HepG2 (cell line): ENCODE measurements around the gene DLL1. TPM values are rescaled to one million over a fixed set of nuclear protein-coding genes. Genes with fewer than 3 reads are reported as not detected.

Experiments
- ATAC-seq: fragments of 200-7000 bp; cut with Tn5 transposase; 3 replicates; pipeline ENCODE4 v1.9.1; 2020; ENCODE audit warnings: mild to moderate bottlenecking, moderate library complexity
- BruUV-seq: library from RNA; stranded (reverse); fragments of 400-500 nt; replicated peaks from 2 replicates; lab custom pipeline; 2021; lab: Mats Ljungman, UMichigan
- CTCF ChIA-PET: fragments of 300-600 bp; formaldehyde crosslinking; extraction: SDS; loops from one replicate; lab custom pipeline; 2021; ENCODE audit warnings: low total read pairs, inconsistent platforms, low intra/inter-chr PET ratio; lab: Yijun Ruan, JAX
- POLR2A ChIA-PET: fragments of 350-600 bp; sonication (Branson Sonifier 250); formaldehyde crosslinking; loops from one replicate; lab custom pipeline; 2020; ENCODE audit warnings: antibody characterized with exemption, inconsistent platforms; lab: Yijun Ruan, JAX
- DNase-seq: peaks from one replicate; pipeline ENCODE4 v3.0.0-alpha.2; 2015; ENCODE audit warnings: low spot score
- FAIRE-seq: peaks from 3 replicates; lab custom pipeline; 2011; peaks lifted over from hg19 to GRCh38; lab: Jason Lieb, UNC
- H2AFZ ChIP-seq: one replicate; pipeline ENCODE4 v1.6.1; 2011; ENCODE audit warnings: low read length, inconsistent platforms
- H3K27ac ChIP-seq: fragments of 300-600 bp; 3 replicates; pipeline ENCODE4 v1.8.0; 2011; ENCODE audit warnings: mixed run types, mild to moderate bottlenecking, mixed read lengths, low read length, inconsistent platforms; ENCODE audit not compliant: insufficient read depth; ENCODE audit errors: extremely low read length
- H3K27me3 ChIP-seq, 2 experiments: fragments of 200-600 bp in 1 of 2; 2 replicates in 1 of 2; 3 replicates in 1 of 2; pipeline versions ENCODE4 v1.6.0 to v1.8.0; 2011; ENCODE audit warnings: low read length in 2 of 2, mild to moderate bottlenecking in 2 of 2, moderate library complexity in 2 of 2, inconsistent platforms in 1 of 2; ENCODE audit not compliant: insufficient read depth in 2 of 2, control insufficient read depth in 1 of 2
- H3K36me3 ChIP-seq, 2 experiments: fragments of 200-600 bp in 1 of 2; replicated peaks in 1 of 2; 2 replicates in 1 of 2; 3 replicates in 1 of 2; pipeline versions ENCODE4 v1.5.1 to v1.8.0; 2011; ENCODE audit warnings: low read length in 2 of 2, inconsistent platforms in 1 of 2; ENCODE audit not compliant: insufficient read depth in 2 of 2, control insufficient read depth in 1 of 2
- H3K4me1 ChIP-seq: 2 replicates; pipeline ENCODE4 v1.5.1; 2012; ENCODE audit warnings: low read length, inconsistent platforms; ENCODE audit not compliant: insufficient read depth
- H3K4me2 ChIP-seq: 2 replicates; pipeline ENCODE4 v1.6.0; 2011; ENCODE audit warnings: low read depth, low read length, inconsistent platforms
- H3K4me3 ChIP-seq, 3 experiments: fragments of 200-600 bp in 1 of 3; sonication (generic), shearing (Covaris generic) in 1 of 3; replicated peaks in 1 of 3; 2 replicates each; pipeline ENCODE4 v1.5.1; 2011 to 2016; ENCODE audit warnings: low read length in 3 of 3, inconsistent platforms in 2 of 3, low read depth in 2 of 3, mild to moderate bottlenecking in 2 of 3, control low read depth in 1 of 3, mixed read lengths in 1 of 3; ENCODE audit not compliant: insufficient read depth in 1 of 3
- H3K79me2 ChIP-seq: one replicate; pipeline ENCODE4 v1.6.1; 2011; ENCODE audit warnings: low read length, inconsistent platforms; ENCODE audit not compliant: insufficient read depth
- H3K9ac ChIP-seq: 2 replicates; pipeline ENCODE4 v1.6.0; 2011; ENCODE audit warnings: mild to moderate bottlenecking, low read depth, low read length, inconsistent platforms; ENCODE audit not compliant: insufficient read depth
- H3K9me3 ChIP-seq: 2 replicates; pipeline ENCODE4 v1.5.1; 2012; ENCODE audit warnings: mild to moderate bottlenecking, low read length
- H4K20me1 ChIP-seq: 2 replicates; pipeline ENCODE4 v1.6.0; 2011; ENCODE audit warnings: inconsistent platforms, mild to moderate bottlenecking, low read length, moderate library complexity; ENCODE audit not compliant: insufficient read depth
- CAMTA2 ChIP-seq: sonication (generic); formaldehyde crosslinking; IDR thresholded peaks from 2 replicates; pipeline ENCODE4 v1.4.0; 2020; ENCODE audit warnings: mild to moderate bottlenecking, missing genetic modification reagents, borderline replicate concordance
- CBX1 ChIP-seq: IDR thresholded peaks from one replicate; pipeline ENCODE4 v1.6.1; 2016; ENCODE audit warnings: antibody characterized with exemption, low read depth
- HIC2 ChIP-seq: sonication (generic); formaldehyde crosslinking; IDR thresholded peaks from 2 replicates; pipeline ENCODE4 v1.9.0; 2022; ENCODE audit warnings: low read depth, missing genetic modification reagents
- JUNB ChIP-seq: sonication (generic); formaldehyde crosslinking; IDR thresholded peaks from 2 replicates; pipeline ENCODE4 v1.8.0; 2022; ENCODE audit warnings: missing genetic modification reagents, mild to moderate bottlenecking, borderline replicate concordance
- KDM5A ChIP-seq: fragments of 200-600 bp; sonication (generic); IDR thresholded peaks from 2 replicates; pipeline ENCODE4 v1.7.0; 2018; ENCODE audit warnings: antibody characterized with exemption, mild to moderate bottlenecking, low read length, borderline replicate concordance
- PTBP1 ChIP-seq: fragments of 200-400 bp; formaldehyde crosslinking; IDR thresholded peaks from 2 replicates; pipeline ENCODE4 v1.6.1; 2018; ENCODE audit warnings: low read length, low read depth; ENCODE audit not compliant: poor library complexity, severe bottlenecking
- YY1 ChIP-seq: IDR thresholded peaks from 2 replicates; pipeline ENCODE4 v1.6.1; 2011; ENCODE audit warnings: low read length, low read depth, moderate library complexity, mild to moderate bottlenecking; ENCODE audit not compliant: insufficient read depth, insufficient replicate concordance
- ZKSCAN8 ChIP-seq: IDR thresholded peaks from 2 replicates; pipeline ENCODE4 v1.6.1; 2016; ENCODE audit warnings: borderline replicate concordance, missing genetic modification reagents, missing compliant biosample characterization
- ZMYM2 ChIP-seq: sonication (generic); formaldehyde crosslinking; IDR thresholded peaks from 2 replicates; pipeline ENCODE4 v1.8.0; 2022; ENCODE audit warnings: mild to moderate bottlenecking, missing genetic modification reagents
- ZNF253 ChIP-seq: sonication (generic); formaldehyde crosslinking; IDR thresholded peaks from 2 replicates; pipeline ENCODE4 v1.8.0; 2022; ENCODE audit warnings: mild to moderate bottlenecking, missing genetic modification reagents, borderline replicate concordance
- ZNF468 ChIP-seq: sonication (generic); formaldehyde crosslinking; IDR thresholded peaks from 2 replicates; pipeline ENCODE4 v1.8.0; 2022; ENCODE audit warnings: mild to moderate bottlenecking, moderate library complexity, missing genetic modification reagents
- ZNF746 ChIP-seq: sonication (generic); formaldehyde crosslinking; IDR thresholded peaks from 2 replicates; pipeline ENCODE4 v1.8.0; 2022; ENCODE audit warnings: mild to moderate bottlenecking, missing genetic modification reagents
- ZNF766 ChIP-seq: sonication (generic); formaldehyde crosslinking; IDR thresholded peaks from 2 replicates; pipeline ENCODE4 v1.5.0; 2020; ENCODE audit warnings: missing genetic modification reagents, borderline replicate concordance
- WGBS: methylation state at CpG from one replicate; pipeline ENCODE4 v1.1.6; 2017; ENCODE audit warnings: low lambda C conversion rate; 5-methylcytosine and 5-hydroxymethylcytosine counted together
- in situ Hi-C: cut with HindIII; loops from 2 replicates; pipeline ENCODE4 v1.10.0; 2017; ENCODE audit warnings: low pct_unique_long_range_greater_than_20kb; ENCODE audit not compliant: extremely low pct_ligation_motif_present
- intact Hi-C: fragments of 100-400 bp; cut with micrococcal nuclease; formaldehyde crosslinking; loops from one replicate; pipeline ENCODE4 v1.10.0; 2022; ENCODE audit not compliant: unreplicated experiment
- polyA plus RNA-seq, 8 experiments: library from polyadenylated mRNA; depleted of rRNA in 3 of 8; stranded (reverse) in 7 of 8; unstranded in 1 of 8; fragments of >200 nt; fragmentation: Illumina TruSeq in 4 of 8; extraction: Trizol in 4 of 8; gene quantifications; 2 replicates each; pipeline versions ENCODE4 v1.2.1 to v1.2.3, GENCODE V29; 2011 to 2016; ENCODE audit warnings: low read depth in 4 of 8, missing spikeins in 1 of 8, mixed read lengths in 1 of 8; ENCODE audit not compliant: insufficient read depth in 1 of 8
- total RNA-seq, 5 experiments: library from RNA; depleted of rRNA; stranded (reverse); fragments of >200 nt; fragmentation: Illumina TruSeq; extraction: Trizol; gene quantifications; 2 replicates each; pipeline ENCODE4 v1.2.3, GENCODE V29; 2016; ENCODE audit warnings: low read depth in 1 of 5
- TF ChIP-seq, protein P1 (sequence below): sonication (generic); formaldehyde crosslinking; IDR thresholded peaks from 2 replicates; pipeline ENCODE4 v1.4.0; 2020; ENCODE audit warnings: missing genetic modification reagents, borderline replicate concordance

DLL1 gene
- total and polyA plus RNA-seq, 2 of the 13 experiments (the other 11 are each of a cell fraction or from before 2014, with no cell fraction given): not detected

DNA sequence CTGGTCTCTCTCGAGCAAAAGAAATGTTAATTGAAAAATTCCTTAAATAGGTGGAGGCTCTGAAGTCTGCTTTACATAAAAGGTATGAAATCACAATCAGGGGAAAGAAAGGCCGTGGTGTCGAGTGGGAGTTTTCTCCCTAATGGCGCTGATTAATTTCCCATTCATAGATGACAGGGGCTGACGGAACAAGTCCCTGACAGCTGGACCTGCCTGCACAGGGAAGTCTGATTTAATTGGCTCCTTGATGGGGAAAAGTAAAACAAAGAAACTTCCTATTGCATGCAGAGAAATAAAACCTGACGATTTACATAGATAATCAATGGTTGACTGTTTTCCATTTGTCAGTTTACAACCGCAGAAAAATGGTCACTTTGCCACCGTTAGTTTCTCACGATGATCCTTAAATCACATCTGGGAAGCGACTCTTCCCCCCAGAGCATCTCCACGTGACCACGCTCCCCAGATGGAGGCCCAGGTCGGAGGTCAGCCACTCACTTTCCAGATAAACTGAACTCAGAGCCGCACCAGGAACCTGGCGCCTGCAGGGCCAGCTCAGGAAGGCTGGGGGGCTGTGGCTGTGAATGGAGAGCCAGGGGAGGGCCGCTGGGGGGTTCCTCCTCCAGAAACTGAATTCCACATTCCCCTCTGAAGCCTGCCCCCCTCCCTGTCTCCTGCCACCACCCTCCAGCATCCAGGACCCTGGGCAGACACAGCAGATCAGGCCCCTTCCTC is 55.3 kb downstream of the DLL1 start (continued):
- TF ChIP-seq HIC2 (CRISPR knock-in tag) (no peak), ZKSCAN8 (no peak), ZNF746 (CRISPR knock-in tag) (no peak)
- TF ChIP-seq, all 625 proteins: peak for 0

- H2AFZ ChIP-seq: no peak overlapping the region
- no peaks in the 10 kb centered on the region for H3K9me3 ChIP-seq
- no peak overlapping the region for H3K4me2 ChIP-seq
- ChIA-PET CTCF (no interaction called here), POLR2A (no interaction called here)
- H3K79me2 ChIP-seq: no peaks in the 10 kb centered on the region
- no peak overlapping the region for H3K4me3 ChIP-seq
- ATAC-seq (no peak), DNase-seq (no peak), FAIRE-seq (no peak)
- intact Hi-C loops: no loop called here
- no TSS peak for BruUV-seq
- WGBS: 55% methylated on average over 9 of the region's 9 CpGs
- H4K20me1 ChIP-seq: no peaks in the 10 kb centered on the region; the same call in 1 of the 2 replicates
- TF ChIP-seq ZNF253 (CRISPR knock-in tag) (no peak), ZNF468 (CRISPR knock-in tag) (no peak), PTBP1 (no peak), KDM5A (no peak), JUNB (no peak), CAMTA2 (CRISPR knock-in tag) (no peak), ZNF766 (CRISPR knock-in tag) (no peak), ZMYM2 (CRISPR knock-in tag) (no peak), YY1 (no peak), CBX1 (no peak)
- TF ChIP-seq, protein P1, sequence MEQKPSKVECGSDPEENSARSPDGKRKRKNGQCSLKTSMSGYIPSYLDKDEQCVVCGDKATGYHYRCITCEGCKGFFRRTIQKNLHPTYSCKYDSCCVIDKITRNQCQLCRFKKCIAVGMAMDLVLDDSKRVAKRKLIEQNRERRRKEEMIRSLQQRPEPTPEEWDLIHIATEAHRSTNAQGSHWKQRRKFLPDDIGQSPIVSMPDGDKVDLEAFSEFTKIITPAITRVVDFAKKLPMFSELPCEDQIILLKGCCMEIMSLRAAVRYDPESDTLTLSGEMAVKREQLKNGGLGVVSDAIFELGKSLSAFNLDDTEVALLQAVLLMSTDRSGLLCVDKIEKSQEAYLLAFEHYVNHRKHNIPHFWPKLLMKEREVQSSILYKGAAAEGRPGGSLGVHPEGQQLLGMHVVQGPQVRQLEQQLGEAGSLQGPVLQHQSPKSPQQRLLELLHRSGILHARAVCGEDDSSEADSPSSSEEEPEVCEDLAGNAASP (CRISPR knock-in tag): no peak
- H3K36me3 ChIP-seq: no peaks in the 10 kb centered on the region
- no peak overlapping the region for H3K27ac ChIP-seq
- H3K4me1 ChIP-seq: no peaks in the 10 kb centered on the region
- H3K9ac ChIP-seq: no peak overlapping the region
- H3K27me3 ChIP-seq: peaks cover 11 to 81% of the 10 kb centered on the region in 2 experiments
- in situ Hi-C loops: no loop called here
Measured at GRCh38 chr6:170234419-170234818, 56.5 kb downstream of the DLL1 start.
